GM20000 (cell line): ENCODE results near the gene GPC6.

Experiments
- DNase-seq: peaks from one replicate; pipeline ENCODE4 v3.0.0; 2012; ENCODE audit warnings: low spot score
- CTCF ChIP-seq: IDR thresholded peaks from 2 replicates; pipeline ENCODE4 v1.5.1; 2012; ENCODE audit warnings: mild to moderate bottlenecking, control low read depth; ENCODE audit errors: extremely low read depth, missing control alignments

GPC6 gene

GRCh38 chr13:94389604-94390351 lies 1163.2 kb downstream of the GPC6 start:
- DNase-seq: no peak
- TF ChIP-seq CTCF: no peak

DNA sequence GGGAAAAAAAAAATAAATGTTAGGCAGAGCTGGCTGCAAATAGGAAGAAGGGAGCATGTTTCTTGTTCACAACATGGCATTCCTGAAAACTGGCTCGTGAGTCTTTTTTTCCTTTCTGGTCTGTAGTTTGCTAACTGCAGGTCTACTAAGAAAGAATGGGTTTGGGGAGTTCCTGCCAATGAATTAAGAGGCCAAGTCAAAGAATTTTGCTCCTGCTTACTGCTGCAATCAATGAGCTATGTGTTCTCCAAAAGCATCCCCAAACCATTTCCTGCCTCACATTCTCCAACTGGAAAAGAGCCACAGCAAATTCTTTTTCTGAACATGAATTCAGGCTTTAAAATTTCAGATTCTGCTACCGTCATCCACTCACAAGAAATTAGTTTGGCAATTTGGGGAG lies 1164.3 kb downstream of the GPC6 start:
- DNase-seq: no peak
- no peak for TF ChIP-seq CTCF

GRCh38 chr13:94394723-94395122 lies 1168.1 kb downstream of the GPC6 start:
- TF ChIP-seq CTCF: no peak
- DNase-seq: no peak

DNA sequence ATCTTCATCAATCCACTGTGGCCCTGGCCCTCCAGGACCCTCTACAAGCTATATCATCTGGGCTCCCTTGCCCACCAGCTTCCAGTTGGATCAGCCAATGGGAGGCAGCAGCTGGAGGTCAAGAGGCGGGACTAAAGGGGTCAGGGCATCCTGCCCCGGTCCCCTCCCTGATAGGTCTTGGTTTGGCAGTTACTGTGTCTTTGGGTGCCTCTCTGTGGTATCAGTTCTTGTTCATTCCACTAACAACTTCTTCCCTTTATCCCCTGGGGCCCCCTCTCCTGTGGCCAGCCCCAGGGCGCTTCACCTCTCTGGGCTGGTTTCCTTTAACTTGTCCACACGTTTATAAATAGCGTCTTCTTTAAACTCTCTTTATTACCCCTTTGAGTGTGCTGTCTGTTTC lies 1169.3 kb downstream of the GPC6 start:
- DNase-seq: no peak
- TF ChIP-seq CTCF: no peak

DNA sequence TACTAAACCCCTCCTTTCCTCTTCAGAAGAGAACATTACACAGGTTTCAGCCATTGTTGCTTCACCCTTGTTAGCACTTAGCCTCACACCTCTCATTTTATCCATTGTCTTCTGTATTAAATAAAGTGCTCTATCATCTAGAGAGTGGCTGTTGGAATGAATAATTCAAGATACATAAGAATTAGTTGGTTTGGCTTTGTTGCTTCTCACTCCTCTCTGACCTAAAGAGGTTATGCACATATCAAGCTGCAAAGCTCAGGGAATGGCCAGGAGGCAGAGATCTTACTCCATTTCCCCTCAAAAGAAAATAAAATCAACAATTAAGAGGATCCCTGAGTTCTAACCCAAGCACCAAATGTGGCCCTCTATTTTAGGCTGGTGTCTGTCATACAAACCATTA lies 1173.2 kb downstream of the GPC6 start:
- TF ChIP-seq CTCF: no peak
- no peak for DNase-seq

DNA sequence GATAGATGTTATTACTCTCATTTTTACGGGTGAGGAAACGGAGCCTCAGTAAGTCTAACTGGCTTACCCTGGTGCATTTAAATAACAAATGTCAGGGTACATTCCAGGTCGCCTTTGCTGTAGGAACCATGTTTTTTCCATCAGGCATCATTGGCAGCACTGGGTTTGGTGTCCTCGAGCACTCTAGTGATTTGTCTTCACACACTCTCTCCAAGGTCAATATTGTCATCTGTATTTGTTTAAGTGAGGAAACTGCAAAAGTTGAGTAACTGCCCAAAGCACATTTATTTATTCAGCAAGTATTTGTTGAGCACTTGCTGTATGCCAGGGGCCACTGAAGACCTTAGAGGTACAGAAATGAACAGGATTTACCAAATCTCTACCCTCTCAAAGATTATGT lies 1174.3 kb downstream of the GPC6 start:
- no peak for TF ChIP-seq CTCF

DNA sequence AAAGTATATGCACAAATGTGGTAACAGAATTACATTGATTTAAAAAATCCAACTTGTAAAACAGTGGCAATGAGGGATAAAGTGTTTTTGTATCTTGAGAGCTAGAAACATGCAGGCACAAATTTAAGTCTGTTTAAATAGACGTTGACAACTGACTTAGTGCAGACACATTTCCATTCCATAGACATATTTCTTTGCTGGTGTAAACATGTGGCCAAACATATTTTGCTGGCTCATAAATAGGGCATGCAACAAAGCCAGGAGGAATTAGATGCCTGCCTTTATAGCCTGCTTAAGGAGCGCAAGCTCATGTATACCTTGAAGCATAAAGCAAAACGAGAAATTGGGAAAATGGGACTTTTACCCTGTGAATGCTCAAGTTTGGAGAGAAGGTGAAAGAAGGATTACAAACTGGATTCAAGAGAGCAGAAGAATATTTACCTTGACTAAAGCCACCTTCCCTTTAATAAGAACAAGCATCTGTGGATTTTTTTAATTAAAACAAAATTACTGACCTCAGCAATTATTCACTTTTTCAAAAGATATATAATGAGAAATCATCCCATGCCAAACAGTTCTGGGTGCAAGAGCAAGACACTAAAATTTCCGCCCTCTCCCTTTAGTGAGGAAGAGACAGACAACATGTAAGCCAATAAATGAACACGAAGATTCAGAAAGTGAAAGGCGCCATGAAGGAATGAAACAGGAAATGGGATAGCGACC lies 1181.9 kb downstream of the GPC6 start:
- DNase-seq: no peak
- TF ChIP-seq CTCF: no peak

More for the DNA sequence above, 1174.3 kb downstream of the GPC6 start:
- no peak for DNase-seq
